ENCODE results near the gene CDC25B.

Gene CDC25B

DNA sequence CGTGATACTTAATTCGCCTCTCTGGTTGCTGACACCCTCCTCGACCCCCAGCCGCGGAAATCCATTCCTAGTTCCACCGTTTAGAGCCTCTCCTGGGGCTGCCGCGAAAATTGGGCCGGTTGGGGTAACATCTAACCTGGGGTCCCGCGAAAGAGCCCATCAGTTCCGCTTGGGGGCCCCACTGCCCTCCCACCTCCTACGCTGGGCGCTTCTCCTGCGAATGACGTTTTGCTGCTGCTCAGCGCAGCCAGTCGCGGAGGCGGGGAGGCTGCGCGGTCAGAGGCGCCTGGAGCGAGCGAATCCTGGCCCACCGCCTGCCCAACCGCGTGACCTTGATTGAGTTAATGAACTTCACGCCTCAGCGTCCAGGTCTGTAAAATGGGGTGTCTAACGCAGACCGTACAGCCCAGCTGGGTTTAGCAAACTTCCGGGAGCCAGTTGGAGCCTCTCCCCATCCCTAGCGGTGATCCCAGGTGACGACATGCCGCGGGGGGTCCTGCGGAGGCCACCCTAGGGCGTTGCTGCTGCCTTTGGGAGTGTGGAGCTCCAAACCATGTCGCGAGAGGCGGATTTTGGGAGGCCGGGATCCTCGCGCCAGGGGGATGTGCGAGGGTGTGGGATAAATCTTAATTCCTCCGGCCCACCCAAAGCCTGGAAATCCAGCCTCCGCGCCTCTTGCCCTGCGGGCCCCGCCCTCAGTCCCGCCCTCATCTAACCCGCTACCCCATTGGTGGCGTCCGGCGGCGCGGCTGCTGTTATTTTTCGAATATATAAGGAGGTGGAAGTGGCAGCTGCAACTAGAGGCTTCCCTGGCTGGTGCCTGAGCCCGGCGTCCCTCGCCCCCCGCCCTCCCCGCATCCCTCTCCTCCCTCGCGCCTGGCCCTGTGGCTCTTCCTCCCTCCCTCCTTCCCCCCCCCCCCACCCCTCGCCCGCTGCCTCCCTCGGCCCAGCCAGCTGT is at the start of gene CDC25B:
TSS of gene CDC25B (plus strand) at position 800 of the 958 bp plus-strand sequence. CDS start 222 bp downstream, outside the sequence.
- DNase-seq (ENCODE audit: low spot score), result peak; percentile 97

DNA sequence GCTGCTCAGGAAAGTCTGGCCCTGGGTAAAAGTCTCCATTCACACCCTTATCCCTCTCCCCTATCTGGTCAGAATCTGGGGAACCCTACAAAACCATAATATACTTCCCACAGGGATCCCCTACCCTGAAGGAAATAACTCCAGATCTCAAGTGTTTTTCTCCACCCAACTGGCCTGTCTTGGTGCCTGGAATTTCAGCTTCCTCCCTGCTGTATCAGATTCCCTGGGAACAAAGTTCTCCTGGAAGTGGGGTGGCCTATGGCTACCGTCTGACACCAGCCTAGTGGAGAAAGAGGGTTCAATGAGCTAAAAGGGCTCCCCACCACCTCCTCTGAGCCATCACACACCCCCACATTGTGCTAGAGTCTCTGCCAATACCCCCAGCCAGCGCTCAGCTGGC is 48.6 kb upstream of the CDC25B start:
- DNase-seq (ENCODE audit: low spot score), result no peak

DNA sequence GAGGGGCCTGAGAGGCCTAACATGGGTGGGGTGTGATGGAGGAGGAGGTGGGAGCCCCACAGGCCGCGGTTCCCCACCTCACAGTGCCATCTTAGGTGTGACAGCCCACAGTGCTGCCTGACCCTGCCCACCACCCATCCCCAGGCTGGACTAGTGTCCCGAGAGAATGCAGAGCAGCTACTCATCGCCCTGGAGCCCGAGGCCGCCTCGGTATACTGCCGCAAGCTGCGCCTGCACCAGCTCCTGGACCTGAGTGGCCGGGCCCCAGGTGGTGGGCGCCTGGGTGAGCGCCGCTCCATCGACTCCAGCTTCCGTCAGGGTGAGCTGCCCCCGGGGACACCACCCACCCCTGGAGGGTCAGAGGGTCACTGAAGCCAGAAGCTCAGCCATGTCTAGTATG is 48.0 kb upstream of the CDC25B start:
- DNase-seq (ENCODE audit: low spot score), result no peak

DNA sequence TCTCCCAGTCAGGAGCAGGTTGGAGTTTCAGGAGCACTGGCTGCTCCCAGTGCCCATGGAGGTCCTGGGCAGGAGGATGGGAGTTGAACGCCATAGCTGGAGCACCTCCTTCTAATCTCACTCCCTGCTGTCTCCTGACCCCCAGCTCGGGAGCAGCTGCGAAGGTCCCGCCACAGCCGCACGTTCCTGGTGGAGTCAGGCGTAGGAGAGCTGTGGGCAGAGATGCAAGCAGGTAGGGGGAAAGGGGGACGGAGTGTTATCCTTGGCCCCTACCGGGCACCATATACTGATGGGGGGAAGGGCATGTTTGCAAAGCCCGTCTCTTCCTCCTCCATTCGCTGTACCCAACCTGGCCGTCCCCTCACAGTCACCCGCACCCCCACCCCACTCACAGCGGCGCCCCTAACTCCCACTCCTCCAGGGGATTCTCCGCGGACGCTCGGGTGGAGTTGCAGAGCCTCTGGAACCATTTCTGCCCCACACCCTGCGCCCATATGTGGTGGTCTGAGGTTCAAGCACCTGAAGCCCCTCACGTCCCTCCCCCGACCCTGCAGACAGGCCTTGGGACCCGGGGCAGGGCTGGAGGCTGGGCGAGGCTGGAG is 46.9 kb upstream of the CDC25B start:
- no peak for DNase-seq (ENCODE audit: low spot score)

DNA sequence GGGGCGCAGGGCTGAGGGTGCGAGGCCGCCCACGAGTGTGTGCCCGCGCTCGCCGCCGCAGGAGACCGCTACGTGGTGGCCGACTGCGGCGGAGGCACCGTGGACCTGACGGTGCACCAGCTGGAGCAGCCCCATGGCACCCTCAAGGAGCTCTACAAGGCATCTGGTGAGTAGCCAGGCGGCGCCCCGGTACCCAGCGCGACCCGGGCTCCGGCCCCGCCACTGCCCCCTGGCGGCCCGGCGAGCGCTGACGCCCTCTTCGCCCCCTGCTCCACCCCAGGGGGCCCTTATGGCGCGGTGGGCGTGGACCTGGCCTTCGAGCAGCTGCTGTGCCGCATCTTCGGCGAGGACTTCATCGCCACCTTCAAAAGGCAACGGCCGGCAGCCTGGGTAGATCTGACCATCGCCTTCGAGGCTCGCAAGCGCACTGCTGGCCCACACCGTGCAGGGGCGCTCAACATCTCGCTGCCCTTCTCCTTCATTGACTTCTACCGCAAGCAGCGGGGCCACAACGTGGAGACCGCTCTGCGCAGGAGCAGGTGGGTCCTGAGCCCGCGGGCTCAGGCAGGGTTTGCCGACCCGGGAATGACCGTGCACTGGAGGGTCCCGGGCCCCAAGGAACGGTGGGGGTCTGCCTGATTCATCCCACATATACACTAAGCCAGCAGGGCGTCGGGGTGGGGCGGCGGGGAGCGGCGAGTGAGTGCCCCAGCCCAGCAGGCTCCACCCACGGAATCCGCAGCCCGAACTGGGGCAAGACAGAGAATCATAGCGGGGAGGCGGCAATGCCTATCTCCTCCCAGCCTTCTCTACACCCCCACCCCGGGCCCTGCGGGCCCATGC is 46.2 kb upstream of the CDC25B start:
- peak; percentile 65 for DNase-seq (ENCODE audit: low spot score)

DNA sequence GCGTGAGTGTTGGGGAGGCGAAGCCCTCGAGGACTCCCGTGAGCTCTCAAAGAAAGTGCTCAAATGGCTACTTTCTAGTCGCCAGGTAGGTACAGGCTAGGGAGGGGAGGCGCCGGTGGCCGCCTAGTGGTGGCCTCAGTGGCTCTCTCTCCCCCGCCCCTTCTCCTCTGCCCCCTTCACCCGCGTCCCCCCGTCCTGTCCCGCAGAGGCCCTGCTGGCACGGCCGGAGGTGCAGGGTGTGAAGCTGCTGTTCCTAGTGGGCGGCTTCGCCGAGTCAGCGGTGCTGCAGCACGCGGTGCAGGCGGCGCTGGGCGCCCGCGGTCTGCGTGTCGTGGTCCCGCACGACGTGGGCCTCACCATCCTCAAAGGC is 44.8 kb upstream of the CDC25B start:
- DNase-seq (ENCODE audit: low spot score), result peak; percentile 62

DNA sequence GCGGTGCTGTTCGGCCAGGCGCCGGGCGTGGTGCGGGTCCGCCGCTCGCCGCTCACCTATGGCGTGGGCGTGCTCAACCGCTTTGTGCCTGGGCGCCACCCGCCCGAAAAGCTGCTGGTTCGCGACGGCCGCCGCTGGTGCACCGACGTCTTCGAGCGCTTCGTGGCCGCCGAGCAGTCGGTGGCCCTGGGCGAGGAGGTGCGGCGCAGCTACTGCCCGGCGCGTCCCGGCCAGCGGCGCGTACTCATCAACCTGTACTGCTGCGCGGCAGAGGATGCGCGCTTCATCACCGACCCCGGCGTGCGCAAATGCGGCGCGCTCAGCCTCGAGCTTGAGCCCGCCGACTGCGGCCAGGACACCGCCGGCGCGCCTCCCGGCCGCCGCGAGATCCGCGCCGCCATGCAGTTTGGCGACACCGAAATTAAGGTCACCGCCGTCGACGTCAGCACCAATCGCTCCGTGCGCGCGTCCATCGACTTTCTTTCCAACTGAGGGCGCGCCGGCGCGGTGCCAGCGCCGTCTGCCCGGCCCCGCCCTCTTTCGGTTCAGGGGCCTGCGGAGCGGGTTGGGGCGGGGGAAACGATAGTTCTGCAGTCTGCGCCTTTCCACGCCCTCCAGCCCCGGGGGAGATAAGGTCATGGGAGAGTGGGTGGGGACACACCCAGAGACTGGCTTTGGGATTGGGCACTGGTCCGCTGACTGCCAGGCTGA is 44.3 kb upstream of the CDC25B start:
- DNase-seq (ENCODE audit: low spot score), result peak; percentile 69

DNA sequence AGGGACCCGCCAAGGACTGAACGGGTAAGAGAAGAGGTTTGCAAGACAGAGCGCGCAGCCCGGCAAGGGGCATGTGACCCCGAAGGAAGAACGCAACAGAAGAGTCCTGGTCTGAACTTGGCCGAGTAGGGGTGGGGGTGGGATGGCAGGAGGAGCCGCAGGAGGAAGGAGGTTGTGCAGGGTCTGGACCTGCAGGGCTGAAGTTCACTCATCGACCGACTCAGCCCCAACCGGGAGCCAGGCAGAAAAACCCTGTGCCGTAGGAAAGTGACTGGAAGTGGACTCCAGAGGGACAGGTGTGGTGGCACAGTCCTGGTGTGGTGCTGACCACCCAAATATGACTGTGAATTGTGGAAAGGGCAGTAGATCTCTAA is 43.7 kb upstream of the CDC25B start:
- no peak for DNase-seq (ENCODE audit: low spot score)

DNA sequence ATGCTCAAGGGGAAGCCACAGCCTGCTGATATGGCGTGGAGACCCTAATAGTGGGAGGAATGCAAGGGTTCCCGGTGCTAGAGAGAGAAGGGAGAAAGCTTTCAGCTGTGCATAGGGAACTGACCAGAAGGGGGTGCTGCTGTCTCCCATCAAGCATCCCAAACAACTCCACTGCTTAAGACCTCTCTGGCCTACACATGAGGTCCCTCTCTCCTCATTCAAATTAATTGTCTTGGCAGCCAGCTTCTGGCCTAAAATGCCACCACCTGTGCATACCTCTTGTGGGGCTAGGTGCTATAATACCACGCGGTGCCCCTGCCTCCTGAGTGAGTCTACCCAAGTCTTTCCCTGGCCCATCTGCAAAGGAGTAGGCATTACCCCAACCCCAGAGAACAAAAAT is 43.0 kb upstream of the CDC25B start:
- peak; percentile 71 for DNase-seq (ENCODE audit: low spot score)

DNA sequence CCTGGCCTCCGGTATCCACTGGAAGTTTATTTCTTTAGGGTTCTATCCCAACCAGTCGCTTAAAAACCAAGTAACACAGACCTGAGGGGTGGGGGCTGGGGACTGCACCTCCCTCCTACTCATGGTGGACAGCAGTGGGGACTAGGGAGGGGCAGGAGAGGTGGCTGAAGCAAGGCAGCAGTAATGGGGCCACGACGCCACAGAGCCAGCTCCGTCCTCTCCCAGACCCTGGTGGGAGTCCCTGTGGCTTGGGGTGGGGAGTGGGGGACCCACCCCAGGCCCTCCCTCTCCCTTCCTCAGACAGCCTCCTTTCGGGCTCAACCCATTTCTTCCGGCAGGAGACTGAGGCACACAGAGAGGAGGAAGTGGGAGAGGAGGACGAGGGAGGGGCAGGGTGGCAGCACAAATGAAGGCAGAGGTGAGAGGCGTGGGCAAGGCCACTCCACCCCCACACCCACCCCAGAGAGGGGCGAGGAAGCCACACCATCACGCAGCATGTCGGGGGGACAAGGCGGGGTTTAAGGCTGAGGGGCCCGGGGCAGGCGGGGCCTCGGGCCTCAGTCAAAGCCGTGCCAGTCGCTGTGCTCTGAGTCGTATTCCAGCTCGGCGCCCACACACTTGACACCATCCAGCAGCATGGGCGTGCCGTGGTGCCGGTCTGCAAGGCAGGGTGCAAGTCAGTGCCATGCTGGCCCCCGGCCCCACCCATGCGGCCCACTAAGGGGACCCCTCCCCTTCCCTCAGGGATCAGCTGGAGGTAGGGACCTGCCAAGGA is 42.4 kb upstream of the CDC25B start:
- DNase-seq (ENCODE audit: low spot score), result peak; percentile 69

DNA sequence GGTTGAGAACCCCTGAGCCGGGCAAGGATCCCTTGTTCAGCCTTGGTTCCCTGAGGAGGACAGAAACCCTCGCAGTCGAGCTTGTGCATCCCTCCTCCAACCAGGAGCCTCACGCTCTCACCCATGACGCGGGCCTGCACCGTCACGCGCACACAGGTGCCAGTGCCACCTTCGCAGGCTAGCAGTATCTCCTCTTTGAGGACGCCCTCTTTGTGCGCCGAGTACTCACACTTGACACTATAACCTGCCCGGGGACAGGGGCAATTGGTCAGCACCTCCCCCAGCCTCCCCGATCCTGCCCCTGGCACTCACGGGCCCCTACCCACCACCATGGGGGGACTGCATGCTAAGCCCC is 41.9 kb upstream of the CDC25B start:
- peak; percentile 59 for DNase-seq (ENCODE audit: low spot score)

DNA sequence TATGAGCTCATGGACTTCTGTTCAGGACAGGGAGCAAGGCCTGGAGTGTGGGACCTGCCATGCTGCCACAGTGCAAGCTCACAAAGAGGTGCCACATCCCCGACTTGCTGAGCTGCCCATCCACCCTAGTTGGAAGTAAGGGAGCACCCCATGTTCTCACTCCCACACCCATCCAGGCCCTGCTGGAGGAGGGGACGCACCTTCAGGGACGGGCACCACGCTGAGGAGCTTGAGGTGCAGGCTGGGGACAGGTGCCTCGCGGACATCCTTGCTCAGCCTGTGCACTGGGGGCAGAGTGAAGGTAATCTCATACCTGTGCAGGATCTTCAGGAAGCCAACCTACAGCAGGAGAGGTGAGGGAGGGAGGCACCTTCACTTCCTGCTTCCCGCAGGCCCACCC is 40.8 kb upstream of the CDC25B start:
- no peak for DNase-seq (ENCODE audit: low spot score)

DNA sequence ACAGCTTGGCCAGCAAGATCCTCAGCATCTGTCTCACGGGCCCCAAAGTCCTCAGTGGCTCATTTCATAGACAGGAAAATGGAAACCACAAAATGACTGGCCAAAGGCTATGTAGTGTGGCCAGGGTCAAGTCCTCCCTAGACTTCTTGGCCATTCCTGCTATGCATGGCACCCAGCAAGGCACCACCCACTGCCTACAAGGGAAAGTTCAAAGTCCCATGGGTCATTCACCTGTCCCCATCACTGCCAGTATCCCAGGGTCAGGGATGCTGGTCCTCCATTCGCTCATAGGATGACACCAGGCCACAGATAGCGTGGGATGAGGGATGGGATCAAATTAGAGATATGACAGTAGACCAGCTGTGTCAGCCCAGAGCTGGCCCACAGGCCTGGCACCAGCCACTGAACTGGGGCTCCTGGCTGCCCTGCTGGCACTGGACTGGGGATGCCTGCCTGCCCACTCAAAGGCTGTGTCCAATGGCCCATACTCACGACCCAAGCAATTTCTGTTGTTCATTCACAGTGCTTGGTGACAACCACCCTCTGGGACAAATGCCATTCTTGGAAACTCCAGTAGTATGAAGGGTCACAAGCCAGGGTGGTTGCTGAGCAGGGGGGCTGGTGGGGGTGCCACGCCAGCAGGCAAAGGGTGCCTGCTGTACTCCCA is 40.2 kb upstream of the CDC25B start:
- DNase-seq (ENCODE audit: low spot score), result no peak

DNA sequence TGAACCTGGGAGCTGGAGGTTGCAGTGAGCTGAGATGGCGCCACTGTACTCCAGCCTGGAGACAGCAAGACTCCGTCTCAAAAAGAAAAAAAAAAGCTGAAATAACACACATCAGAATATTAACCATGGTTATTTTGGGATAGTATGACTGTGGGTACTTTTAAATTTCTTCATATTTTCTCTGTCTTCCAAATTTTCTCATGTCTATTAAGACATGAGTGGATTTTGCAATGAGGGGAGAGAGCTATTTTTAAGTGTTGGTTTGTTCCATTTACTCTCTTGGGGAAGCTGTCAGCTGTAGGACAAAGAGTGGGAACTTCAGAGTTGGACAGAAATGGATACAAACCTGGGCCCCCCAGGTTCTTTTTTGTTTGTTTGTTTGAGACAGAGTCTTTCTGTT is 38.8 kb upstream of the CDC25B start:
- DNase-seq (ENCODE audit: low spot score), result no peak

DNA sequence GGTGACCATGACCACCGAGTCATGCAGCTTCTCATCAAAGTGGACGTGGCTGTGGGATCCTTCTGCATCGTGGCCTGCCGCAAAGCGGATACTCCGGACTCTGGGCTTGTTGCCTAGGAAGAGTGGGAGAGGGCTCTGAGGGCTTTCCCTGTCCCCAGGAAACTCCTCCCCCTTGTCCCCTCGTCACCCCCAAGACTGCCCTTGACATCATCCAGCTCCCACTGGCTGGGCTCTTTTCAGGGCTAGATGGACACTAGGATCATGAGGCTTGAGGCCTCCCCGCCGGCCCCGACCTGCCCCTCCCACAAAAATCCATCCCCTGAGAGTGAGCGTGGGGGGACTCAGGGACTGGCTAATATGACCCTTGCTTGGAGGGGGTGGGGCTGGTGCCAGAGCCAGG is 37.5 kb upstream of the CDC25B start:
- no peak for DNase-seq (ENCODE audit: low spot score)

DNA sequence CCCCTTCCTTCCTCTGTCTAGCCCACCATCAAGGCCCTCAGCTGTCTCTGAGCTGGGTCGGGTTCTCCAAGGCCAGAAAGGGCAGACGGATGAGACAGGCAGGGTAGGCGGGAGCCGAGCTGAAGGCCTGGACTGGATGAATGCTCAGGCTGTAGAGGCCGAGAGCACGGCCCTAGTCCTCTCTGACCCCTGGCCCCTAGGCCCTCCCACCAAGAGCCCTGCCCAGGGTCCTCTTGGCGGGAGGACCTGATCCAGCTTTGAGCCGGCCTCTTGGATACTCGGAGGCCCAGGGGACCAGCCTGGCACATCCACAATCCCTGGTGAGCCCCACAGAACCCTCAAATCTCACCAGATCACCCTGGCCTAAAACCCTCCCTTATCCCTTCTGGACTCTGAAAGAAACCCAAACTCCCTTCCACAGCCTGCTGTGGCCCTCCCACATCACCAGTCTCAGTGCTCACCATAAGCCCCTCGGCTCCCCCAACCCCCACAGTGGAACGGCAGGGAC is 36.7 kb upstream of the CDC25B start:
- DNase-seq (ENCODE audit: low spot score), result no peak

DNA sequence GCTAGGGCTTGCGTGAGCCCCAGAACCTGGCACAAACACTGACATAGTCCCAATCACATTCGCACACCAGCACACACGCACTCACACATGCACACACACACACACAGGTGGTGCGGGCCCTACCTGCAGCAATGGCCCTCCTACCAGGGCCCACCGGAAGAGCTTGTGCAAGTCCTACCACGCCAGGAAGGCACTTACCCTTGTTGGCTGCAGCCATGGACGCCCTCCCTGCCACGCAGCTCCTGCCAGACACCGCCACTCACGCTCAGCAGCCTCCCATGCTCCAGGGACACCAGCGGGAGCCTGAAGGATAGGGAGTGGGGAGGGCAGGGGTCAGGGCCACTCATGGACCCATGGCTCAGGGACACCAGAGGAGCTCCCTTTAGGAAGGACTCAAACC is 36.2 kb upstream of the CDC25B start:
- DNase-seq (ENCODE audit: low spot score), result no peak

DNA sequence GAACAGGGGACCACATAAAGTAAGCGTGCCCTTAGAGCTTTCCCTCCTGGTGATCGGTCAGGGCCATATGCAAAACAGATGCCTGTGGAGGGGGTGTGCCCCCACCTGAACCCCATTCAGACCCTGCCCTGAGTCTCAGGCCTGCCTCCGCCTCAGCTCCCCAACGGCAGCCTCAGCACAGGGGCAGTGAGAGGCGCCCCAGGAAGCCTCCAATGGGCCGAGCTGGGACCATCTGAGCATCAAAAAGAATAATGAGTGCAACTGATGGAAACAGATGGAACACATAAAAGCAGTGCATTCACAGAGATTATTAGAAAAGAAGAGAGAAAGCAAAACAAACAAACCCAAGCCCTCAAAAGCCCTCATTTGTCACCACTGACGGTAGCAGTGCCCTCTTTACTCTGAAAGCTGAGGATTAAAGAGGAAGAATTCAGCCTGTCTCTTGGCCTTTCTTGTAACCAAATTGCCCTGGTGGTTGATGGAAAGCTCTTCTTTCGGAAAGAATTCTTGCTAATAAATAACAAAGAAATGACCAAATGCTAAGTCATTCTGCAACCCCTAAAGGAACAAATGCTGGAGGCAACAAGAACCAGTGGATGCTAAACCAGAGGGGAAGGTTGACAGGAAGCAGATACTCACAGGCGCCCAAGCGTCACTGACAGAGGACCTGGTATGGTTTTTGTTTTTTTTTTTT is 35.3 kb upstream of the CDC25B start:
- DNase-seq (ENCODE audit: low spot score), result no peak

DNA sequence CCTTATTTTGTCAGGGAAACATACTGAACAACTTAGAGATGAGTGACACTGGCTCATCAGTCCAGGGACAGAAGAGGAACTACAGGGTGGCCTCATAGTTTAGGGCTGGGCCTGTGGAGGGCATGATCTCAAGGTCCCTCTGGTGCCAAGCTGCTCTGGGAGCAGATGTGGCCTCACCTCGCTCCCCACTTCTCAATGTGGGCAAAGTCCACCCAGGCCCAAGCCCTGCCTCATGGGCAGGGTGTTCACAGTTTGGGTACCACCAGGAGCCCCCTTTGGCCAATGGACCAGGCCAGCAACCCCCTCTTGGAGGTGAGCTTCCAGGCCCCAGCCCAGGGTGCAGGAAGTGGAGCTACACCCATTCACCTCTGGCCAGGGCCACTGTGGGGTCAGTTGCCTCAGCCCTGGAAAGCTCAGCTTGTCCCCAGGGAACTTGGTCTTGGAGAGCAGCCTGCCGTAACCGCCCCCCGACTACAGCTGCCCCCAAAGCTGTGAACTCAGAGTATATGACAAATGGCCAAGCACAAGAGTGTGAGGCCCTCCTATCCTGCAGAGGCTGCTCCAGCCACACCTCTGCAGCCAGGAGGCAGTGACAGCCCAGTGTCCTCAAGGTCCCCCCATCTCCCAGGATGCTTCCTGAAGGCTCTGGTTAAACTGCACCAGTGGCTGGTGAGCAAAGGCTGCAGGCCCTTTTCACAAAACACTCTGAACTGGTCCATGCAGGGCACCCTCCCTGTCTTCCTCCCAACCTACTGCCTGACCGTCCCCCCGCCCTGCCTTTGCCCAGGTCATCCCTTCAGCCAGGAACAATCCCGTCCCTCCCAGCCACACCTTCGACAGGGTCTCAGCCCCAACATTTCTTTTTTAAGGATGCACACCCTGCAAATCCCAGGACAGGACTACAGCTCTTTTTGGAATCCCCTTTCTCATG is 32.2 kb upstream of the CDC25B start:
- DNase-seq (ENCODE audit: low spot score), result no peak

Data from left forelimb (tissue), 1 donor.